Activated CD4-positive, alpha-beta T cell treated with anti-CD3 and anti-CD28 coated beads, Interleukin-2, amount 50 U/mL, for 16 hours (primary cell): Measurements from ENCODE around the gene GPR89B.
"Not testable (repeated sequence)": the region's sequence is repeated elsewhere in the genome, so short reads cannot be mapped to it uniquely, and the experiment has no call there.

Source experiments
- DNase-seq: peaks from one replicate; pipeline ENCODE4 v3.0.0-alpha.2; 2020

The GPR89B gene

DNA sequence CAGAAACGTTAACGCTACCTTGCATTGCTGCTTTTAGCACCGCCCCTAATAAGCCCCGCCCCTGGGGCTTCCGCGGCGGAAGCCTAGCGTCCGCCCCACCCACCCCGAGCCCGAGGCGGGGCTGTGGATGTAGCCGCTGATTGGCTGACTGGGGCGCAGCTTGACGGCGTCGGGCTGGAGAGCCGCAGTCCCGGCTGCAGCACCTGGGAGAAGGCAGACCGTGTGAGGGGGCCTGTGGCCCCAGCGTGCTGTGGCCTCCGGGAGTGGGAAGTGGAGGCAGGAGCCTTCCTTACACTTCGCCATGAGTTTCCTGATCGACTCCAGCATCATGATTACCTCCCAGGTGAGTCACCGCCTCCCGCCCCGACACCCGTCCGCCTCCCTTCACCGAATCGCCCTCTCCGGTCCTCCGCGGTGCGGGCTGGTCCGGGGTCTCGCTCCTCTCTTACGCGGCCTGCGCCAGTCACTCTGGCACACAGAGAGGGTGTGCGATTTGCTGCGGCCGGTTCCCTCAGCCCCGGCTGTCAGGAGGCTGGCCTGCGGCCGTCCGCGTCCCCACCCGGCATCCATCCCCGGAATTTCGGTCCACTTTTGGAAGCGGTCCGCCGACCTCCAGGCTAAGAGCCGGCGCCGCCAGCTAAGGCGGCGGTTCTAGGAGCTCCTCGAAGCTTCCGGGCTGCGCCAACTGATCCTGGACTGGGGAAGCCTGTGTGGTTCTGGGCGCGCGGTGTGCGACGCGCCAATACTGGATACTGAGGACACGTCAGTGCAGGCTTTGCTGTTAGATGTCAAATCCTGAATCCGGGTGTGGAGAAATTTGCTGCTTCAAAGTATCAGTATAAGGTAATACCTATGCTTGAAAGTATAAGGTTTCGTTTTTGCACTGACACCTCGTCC, at the start of gene GPR89B:
GPR89B (plus strand) TSS at position 185 of the 897 bp plus-strand sequence; CDS start at position 302, 117 bp downstream.
- DNase-seq = peak; percentile 94

DNA sequence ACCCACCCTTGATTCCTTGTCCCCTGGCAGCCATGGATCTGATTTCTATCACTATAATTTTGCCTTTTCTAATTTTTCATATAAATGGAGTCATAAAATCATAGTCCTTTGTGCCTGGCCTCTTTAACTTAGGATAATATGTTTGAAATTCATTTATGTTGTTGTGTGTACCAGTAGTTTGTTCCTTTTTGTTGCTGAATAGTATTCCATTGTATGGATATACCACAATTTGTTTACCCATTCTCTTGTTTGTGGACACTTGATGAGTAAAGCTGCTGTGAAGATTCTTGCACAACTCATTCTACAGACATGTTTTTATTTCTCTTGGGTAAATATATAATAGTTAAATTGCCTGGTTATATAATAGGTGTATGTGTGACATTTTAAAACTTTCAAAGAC, 48.3 kb upstream of the GPR89B start:
- no peak for DNase-seq

- DNase-seq = no peak
Measured at GRCh38 chr1:147882535-147882934, 45.7 kb upstream of the GPR89B start.

- peak; percentile 59 for DNase-seq
Measured at GRCh38 chr1:147890177-147890790, 37.9 kb upstream of the GPR89B start.

GRCh38 chr1:147891088-147891487, 37.1 kb upstream of the GPR89B start:
- no peak for DNase-seq

- no peak for DNase-seq
Measured at GRCh38 chr1:147892216-147892615, 36.0 kb upstream of the GPR89B start.

DNA sequence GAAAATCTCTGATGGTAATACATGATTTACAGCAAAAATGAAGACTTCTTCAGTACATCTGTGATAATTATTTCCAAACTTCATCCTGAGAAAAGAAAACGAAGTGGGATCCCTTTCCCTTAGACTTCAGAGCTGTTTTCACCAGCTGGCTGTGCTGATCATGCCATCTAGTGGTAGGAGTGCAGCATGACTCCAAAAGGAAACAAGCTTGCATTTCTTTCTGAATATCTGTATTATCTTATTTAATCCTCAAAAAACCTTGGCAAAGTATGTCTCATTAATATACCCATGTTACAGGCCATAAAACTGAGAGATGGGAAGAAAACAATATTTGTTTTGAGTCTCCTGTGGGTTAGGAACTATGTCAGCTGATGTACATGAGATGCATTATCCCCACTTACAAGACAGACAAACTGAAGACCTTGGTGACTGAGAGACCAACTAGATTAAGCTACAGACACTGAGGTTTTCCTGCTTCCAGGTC, 35.4 kb upstream of the GPR89B start:
- peak; percentile 49 for DNase-seq

DNA sequence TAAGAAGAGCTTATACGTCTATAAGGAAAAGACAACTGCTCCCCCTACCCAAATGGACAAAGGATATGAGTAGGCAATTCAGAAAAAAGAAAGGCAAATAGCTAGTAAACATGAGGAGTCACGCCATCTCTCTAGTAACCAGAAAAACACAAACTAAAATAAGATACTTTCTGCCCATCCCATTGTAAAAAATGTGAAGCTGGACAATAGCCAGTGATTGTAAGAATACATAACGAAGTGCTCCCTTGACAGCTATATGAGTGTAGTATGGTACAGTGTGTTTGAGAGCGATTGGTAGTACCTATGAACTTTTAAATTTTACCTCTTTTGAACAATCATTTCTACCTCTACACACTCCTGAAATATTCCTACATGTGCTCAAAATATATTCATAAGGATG, 33.1 kb upstream of the GPR89B start:
- DNase-seq = no peak

GRCh38 chr1:147897029-147897752, 31.0 kb upstream of the GPR89B start:
- DNase-seq = no peak

DNA sequence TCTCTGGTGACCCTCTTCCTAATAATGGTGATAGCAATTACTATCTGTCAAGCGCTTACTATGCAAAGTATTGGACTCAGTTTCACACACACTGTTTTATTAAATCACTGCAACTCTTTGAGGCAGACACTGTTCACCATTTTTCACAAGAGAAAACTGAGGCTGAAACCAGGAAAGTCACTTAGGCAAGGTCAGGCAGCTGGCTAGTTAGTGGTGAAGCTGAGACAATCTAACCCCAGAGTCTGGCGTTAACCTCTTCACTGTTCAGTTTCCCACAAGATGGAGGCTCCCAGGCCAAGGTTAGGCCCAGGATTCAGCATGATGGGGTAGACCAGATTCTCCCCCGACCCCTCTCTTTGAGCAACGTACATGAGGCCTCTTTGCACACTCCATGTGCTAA, 30.4 kb upstream of the GPR89B start:
- DNase-seq = no peak

GRCh38 chr1:147902253-147902845, 25.9 kb upstream of the GPR89B start, which contains the start of gene GJA8:
GJA8 (plus strand) TSS chr1:147902795; CDS start chr1:147907956, 5,161 bp downstream.
- no peak for DNase-seq

DNA sequence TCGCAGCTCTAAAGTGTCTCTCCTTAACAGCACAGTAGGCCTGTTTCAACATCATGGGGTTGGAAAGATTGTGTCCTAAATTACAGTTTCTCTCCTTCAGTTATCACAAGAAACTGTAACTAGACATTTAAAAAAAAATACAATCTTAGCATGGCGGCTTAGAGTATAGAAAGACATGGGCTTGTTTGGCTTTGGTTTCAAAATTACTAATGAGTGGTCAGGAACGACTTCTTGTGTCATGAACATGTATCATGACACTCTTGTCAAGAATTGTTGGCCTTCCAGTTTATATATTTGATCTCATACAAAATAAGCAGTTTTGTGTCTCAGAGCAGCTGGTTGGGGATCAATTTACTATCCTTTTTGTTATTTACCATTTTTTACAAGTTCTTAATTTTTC, 23.5 kb upstream of the GPR89B start:
- DNase-seq = peak; percentile 43

DNA sequence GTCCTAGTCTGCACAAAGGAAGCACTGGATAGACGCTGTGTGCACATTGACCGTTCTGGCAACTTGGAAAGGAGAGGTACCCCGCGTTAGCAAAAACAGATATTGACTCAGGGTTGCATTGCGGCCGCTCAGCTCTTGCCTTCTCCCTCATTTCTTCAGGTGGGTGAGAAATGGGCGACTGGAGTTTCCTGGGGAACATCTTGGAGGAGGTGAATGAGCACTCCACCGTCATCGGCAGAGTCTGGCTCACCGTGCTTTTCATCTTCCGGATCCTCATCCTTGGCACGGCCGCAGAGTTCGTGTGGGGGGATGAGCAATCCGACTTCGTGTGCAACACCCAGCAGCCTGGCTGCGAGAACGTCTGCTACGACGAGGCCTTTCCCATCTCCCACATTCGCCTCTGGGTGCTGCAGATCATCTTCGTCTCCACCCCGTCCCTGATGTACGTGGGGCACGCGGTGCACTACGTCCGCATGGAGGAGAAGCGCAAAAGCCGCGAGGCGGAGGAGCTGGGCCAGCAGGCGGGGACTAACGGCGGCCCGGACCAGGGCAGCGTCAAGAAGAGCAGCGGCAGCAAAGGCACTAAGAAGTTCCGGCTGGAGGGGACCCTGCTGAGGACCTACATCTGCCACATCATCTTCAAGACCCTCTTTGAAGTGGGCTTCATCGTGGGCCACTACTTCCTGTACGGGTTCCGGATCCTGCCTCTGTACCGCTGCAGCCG, 20.3 kb upstream of the GPR89B start:
- DNase-seq = no peak

- no peak for DNase-seq
Measured at GRCh38 chr1:147912553-147912952, 15.7 kb upstream of the GPR89B start.

DNA sequence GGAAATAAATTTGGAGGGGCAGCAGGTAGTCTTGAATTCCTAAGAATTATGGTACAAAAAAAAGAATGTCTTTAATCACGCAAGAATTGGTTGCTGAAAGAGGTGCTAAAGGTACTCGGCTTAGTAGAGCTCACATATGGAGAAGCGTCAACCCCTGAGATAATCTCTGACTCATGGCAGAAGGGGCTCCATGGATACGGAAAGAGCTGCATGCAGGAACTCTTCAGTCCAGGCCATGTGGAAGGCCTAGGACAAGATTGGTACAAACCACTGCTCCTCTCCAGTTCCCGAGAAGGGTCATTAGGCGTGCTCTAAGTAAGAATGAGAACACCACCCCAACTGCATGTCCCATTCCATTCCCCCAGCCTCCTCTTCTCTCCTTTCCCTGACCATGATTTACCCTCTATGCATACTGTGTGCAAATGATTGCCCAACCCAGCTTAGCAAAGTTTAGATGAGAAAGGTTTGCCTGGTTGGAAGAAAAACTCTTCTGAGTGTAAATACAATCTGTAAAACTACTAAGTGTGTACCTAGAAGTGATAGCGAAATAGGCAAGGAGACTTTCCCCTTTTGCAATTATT, 14.8 kb upstream of the GPR89B start:
- DNase-seq = no peak

- no peak for DNase-seq
Measured at GRCh38 chr1:147919896-147920295, 8.3 kb upstream of the GPR89B start.

GRCh38 chr1:147924813-147925212, 3.4 kb upstream of the GPR89B start:
- DNase-seq = peak; percentile 31

DNA sequence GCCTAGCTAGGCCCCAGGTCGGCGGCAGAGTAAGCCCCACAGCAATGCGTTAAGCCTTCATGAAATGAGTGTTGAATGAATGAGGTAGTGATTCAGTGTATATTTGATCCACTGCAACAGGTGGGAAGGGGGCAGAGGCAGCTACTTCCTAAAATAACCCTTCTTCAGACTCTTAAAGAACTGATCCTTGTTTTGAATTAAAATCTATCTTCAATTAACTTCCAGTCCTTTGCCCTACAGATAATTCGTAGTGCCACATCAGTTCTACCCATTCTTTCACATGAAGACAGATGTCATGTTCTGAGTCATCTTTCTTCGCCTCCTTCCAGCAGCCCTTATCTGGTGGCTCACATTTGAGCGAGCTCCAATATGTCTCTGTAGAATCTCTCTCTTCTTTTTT, 1.0 kb upstream of the GPR89B start:
- DNase-seq = peak; percentile 6

DNA sequence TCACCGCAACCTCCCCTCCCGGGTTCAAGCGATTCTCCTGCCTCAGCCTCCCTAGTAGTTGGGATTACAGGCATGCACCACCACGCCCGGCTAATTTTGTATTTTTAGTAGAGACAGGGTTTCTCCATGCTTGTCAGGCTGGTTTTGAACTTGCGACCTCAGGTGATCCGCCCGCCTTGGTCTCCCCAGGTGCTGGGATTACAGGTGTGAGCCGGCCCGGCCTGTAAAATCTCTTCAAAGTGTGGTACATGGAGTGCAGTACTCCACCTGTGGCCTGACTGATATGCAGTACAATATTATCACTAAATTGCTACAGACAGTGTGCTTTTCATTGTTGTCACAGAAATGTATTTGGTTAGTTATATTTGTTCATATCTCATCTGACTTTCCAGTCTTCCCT, 531 bp upstream of the GPR89B start:
- not testable (repeated sequence) for DNase-seq

DNA sequence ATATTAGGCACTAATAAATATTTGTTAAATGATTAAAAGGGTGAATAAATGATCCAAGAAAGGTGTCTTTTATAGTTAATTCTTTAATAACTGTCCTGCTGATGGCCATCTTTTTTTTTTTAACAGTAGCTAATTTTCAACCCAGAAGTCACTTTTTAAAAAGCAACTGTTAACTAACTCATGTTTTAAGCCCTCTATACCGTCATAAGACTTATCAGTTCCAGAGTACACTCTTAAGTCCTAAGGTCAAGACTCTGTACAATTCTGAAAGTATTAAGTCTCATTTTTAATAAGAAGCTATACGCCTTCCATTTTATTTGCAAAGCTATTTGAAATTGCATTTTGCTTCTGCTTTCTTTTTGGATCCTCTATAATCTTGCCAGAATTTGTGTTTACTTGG, 2.9 kb downstream of the GPR89B start:
- DNase-seq = not testable (repeated sequence)

DNA sequence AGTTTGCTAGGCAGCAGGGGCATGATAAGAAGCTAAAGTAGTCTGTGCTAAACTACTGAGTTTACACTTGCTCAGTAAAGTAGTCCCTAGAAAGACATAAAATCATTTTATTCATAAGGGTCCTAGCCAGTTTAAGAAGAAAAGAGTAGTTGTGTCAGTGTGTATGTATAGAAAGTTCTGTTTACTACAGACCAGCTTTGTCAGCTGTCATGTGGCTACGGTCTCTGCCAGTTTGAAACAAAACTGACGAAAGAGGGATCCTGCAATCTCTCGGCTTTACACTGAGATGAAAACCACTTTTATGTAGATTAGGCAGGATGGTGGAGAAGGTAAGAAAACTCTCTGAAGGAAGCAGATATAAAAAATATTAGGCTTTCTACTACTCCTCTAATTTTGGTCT, 7.1 kb downstream of the GPR89B start:
- DNase-seq = not testable (repeated sequence)

DNA sequence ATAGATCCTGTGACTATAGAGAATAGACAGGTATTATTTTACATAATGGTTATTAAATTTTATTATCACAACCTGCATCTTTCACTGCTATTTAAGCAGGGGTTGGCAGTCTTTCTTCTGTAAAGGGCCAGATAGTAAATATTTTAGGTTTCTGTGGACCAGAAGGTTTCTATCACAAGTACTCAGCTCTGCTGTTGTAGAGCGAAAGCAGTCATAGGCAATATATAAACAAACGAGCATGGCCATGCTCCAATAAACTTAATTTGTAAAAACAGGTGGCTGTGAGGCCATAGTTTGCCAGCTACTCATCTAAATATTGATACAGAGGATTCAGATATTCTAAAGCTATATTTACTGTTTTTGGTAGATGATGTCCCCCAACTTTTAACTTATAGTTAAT, 12.2 kb downstream of the GPR89B start:
- DNase-seq = not testable (repeated sequence)
